HG02623 (cell line): ENCODE results near the gene TMEM131L.

ENCODE experiments used
- ATAC-seq: cut with Tn5 transposase; IDR thresholded peaks from one replicate; pipeline ENCODE4 v1.9.1; 2021; ENCODE audit warnings: moderate library complexity; ENCODE audit not compliant: unreplicated experiment

TMEM131L gene

DNA sequence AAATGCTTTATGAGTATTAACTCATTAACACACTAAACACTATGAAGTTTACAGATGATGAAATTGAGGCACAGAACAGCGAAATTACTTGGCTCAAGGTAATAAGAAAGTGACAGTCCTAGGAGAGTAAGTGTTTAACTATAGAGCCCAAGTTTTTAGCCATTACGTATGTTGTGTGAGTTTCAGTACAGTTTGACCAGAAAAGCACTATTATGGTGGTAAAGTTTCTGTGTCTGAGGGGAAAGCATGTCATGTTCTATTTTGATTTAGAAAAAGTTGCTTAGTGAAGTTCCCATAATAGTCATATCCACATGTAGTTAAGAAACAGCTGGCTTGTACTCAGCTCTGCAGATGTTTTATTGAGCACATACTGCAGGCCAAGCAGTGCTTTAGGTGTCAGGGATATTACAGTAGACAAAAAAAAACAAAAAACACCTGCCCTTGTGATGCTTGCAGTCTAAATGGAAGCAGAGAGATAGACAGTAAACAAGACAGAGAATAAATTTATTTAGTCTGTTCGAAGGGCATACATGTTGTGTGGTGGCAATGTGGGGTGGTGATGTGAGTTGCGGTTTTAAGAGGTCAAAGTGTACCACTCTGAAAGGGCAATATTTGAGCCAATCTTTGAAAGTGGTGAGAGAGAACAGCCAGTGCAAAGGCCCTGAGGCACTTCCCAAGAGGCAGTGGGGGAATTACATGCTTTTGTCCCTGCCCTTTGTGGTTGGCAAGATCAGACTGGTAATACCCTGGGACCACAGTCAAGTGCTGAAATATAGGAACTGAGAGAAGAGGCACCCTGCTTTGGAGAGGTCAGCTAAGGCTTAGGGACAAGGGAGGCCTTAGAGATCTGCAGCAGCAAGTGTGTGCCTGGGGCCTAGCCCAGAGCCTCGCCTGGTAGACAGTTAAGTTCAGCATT, 6.2 kb downstream of the TMEM131L start:
- ATAC-seq = peak; percentile 41

DNA sequence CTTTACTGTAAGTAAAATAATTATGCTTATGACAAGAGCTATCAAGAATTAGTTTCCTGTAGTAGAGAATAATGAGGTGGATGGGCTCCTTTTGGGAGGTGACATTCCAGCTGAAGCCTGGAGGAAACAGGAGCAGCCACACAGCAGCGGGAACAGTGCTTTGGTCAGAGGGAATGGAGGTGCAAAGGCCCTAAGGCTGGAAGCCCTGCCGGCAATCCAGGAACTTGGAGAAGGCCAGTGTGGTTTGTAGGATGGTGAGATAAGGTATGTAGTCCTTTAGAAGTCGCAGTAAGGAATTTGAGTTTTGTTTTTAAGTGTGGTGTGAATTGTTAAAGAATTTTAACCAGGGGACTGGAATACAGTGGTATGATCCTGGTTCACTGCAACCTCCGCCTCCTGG, 8.1 kb downstream of the TMEM131L start:
- ATAC-seq = no peak

DNA sequence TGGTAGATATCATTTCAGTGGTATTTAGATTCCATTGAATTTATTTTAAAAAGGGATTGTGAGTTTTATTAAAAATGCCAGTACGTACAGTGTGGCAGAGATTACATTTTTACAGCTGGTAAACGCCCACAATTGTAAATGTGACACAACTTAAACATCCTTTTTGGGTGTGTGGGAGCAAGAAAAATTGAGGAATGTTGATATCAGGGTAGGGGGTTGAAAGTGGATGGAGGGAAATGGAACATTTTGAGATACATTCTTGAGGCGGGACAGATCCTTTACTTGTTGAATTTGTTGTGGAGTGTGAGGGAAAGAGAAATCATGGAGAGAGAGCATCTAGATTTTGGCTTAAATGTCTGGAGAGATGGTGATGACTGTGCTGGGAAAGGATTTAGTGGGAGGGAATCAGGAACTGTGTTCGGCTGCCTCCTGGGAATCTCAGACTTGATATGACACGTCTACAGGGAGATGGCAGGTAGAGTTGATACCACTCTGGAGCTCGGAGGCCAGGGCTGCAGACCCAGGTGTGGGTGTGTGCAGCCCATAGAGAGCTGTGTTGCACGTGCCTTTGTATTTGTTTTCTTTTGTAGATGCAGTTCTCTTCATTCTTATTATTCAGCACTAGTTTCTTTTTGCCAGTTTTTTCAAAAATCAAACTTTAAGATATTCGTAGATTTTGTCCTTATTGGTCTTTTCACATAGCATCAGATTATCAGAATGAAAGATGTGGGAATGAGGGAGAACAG, 10.8 kb downstream of the TMEM131L start:
- no peak for ATAC-seq

DNA sequence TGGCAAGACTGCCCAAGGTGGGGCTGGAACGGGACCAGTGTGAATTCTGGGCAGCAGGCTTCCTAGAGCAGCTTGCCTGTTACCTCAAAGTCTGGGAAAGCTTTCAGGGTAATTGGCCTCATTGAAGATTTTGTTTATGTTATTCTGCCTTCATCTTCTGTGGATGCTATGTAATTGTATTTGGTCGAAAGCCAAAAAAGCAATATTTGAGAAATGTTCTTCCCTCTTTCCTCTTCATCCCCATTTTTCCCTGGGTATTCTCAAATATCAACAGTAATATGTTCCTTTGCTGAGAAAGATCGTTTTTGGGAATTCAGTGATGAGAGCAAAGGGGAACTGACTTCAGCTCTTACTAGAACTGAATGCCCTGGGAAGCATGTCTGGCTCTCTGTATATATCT, 12.9 kb downstream of the TMEM131L start:
- no peak for ATAC-seq

DNA sequence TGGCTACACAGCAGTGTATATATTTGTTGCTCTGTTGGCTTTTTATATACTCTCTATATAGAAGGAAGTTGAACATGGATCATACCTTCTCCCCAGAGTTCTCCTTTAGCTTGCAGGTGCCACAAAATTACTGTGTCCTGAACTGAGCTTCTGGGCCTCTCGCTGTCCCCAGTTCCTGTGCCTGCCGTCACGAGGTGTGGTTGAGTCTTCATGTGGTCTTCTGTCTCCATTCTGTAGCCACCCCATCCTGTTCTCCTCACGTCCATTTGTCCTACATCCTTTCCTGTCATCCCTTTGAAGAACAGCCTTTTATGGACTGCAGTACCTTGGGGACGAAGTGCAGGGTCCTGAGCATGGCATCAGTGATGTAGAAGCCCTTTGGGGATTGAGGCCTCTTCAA, 14.5 kb downstream of the TMEM131L start:
- ATAC-seq = no peak

DNA sequence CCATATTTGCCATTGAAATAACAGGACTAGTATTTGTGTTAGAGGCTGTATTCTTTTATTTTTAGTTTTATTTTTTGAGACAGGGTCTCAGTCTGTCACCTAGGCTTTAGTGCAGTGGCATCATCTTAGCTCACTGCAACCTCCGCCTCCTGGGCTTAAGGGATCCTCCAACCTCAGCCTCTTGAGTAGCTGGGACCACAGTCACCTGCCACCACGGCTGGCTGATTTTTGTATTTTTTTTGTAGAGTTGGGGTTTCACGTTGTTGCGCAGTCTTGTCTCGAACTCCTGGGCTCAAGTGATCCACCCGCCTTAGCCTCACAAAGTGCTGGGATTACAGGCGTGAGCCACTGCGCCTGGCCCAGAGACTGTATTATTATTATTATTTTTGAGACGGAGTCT, 15.3 kb downstream of the TMEM131L start:
- no peak for ATAC-seq

DNA sequence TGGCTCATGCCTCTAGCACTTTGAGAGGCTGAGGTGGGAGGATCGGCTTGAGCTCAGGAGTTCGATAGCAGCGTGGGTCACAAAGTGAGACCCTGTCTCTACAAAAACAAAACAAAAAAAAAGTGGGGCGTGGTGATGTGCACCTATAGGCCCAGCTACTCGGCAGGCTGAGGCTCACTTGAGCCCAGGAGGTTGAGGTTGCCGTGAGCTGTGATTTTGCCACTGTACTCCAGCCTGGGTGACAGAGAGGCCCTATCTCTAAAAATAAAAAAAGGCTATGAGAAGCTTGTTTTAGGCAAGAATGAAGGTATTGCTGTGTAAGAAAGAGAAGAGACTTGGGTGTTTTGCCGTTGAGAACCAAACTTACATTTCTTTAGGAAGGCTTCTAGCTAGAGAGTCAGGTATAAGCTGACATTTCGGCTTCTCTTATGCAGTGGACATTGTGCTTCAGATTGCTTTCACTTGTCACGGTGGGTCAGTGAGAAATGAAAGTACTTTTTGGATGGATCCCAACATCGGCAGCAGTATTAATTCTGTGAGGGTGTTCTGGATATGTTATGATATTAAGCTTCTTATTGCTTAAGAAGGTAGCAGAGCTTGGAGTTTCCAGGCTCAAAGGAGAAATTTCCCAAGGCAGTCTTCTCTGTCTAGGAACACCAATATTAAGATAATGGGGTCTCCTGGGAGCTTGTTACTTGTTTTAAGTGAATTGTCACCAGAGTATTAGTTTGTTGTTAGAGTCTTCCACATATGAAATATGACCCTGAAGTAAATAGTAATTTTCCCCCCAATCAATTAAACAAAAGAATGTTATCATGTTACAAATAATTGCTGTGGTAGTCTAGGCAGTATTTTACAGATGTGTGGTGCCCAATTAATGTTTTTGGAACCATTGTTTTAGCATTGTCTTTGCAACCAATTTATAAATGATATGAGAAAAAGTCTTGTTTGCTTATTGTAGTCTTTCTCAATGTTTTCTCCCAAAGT, 17.6 kb downstream of the TMEM131L start:
- ATAC-seq = no peak

DNA sequence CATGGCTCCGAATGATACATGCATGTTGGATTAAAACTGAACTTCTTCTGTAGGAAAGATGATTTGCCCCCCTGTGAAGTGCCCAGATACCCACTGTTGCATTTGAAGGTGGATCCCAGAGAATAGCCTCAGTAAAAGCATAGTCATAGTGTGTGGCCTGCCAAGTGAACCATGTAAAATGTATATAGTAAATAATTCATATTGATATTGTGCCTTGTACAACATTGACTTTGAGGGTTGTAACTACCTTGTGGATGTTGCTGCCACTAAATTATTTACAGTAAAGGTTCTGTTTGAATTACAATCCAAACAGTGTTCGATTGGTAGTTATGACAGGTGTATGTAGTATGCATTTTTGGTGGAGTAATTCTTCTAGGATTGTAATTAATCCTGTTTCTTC, 19.2 kb downstream of the TMEM131L start:
- ATAC-seq = no peak

DNA sequence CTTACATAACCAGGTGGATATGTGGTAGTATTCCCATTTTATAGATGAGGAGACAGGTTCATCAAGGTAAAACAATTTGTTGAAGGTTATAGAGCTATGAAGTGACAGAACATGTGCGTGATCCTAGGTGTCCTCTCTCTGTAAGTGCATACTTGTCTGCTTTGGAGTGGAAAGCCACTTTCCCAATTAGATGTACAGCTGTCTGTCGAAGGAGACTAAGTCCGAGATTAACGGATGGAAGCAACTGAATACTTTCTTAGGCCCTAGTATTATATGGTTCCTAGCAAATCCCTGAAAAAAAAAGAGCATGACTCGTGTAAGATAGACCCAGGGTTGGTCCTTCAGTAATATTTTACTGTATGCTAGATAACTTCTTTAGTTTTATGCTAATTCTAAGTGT, 19.7 kb downstream of the TMEM131L start:
- ATAC-seq = no peak

DNA sequence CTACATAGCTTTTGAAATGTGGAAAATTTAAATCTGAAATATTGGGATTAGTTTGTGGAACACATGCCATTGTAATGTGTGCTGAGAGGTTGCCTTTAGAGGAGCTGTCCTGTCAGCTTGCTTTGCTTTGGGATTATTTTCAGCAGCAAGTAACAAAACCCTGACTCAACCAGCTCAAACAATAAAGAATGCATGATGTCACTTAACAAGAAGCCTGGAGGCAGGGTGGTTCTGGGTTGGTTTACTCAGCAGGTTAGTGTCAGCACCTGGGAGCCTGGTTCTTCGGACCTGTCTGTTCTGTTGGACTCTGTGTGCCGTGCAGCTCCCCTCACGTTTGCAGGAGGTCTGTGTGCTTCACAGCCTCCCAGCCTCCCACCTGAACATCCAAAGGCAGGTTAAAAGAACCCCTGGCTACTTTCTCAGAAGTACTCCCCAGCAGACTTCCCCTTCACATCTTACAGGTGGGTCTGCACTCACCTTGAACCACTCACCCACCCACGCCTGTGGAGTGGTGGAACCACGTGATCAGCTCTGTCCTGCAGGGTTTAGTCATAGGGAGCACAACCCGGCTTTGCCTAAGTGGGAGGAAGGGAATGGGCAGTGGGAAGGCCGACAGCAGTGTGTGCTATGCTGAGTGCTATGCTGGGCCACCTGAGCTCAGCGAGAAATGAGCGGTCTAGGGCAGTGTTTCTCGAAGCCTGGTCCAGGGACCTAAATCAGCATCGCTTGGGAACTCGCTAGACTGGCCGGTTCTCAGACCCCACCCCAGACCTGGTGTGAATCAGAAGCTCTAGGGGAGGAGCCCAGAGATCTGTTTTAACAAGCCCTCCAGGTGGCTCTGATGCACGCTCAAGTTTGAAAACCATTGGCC, 20.4 kb downstream of the TMEM131L start:
- ATAC-seq = no peak

DNA sequence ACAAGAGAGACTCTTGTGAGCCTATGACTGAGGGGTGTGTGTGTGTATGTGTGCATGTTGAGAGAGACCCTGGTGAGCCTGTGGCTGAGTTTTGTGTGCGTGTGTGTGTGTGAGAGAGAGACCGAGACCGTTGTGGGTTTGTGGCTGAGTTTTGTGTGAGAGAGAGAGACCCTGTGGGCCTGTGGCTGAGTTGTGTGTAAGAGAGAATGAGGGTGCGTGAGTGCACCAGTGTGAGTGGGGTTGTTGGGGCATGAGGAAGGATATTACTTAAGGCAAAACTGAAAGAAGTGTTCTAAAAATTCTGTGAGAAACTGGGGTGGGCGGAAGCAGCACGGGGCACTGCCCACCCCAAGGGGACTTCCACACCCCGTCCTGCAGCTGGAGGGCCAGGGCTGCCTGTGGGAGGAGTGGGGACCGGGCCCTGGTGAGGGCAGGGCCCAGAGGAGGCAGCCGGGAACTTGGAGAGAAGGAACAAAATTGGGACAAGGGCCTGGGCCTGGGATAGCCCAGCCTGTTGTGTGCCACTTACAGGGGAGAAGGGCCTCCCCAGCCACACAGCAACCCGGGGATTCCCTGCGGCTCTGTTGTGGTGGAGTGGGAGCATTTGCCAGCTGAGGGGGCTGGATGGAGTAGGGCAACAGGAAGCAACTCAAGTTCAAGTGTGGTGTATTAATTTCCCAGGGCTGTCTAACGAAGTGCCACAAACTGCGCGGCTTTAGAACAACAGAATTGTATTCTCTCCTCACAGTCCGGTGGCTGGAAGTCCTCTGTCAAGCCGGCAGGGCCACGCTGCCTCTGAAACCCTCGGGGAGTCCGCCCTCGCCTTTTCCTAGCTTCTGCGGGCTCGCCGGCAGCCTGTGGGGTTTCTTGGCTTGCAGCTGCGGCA, 22.1 kb downstream of the TMEM131L start:
- ATAC-seq = peak; percentile 48

DNA sequence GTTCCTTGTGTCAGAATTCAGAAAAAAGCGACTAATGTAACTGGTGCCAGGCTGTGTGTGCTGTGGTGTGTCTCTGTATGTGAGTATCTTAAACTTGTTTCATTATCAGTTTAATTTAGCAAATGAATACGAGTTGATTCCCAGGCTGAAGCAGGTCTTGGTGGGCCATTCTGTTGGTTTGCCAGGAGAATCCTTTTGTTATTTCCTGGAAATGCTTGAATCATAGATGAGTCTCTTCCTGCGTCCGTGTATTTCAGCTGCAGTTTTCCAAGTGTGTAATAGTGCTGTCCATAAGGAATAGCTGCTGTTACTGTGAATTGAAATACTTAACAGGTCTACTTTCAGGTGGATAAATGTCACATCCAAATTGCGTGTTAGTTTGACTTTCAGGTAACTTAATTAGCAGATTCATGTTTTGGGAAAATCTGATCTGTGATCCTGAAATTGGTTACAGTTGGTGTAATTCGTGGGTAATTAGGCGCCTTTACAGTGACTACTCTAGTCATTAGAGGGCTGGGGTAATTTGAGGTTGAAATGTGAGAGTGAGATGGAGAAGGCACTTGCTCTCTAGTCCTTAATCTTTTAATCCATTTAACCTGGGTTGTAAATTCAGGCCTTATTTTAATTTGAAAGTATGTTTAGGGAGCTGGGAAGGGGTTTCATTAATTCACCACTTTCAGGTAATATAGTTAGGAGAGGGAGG, 23.8 kb downstream of the TMEM131L start:
- ATAC-seq = no peak

DNA sequence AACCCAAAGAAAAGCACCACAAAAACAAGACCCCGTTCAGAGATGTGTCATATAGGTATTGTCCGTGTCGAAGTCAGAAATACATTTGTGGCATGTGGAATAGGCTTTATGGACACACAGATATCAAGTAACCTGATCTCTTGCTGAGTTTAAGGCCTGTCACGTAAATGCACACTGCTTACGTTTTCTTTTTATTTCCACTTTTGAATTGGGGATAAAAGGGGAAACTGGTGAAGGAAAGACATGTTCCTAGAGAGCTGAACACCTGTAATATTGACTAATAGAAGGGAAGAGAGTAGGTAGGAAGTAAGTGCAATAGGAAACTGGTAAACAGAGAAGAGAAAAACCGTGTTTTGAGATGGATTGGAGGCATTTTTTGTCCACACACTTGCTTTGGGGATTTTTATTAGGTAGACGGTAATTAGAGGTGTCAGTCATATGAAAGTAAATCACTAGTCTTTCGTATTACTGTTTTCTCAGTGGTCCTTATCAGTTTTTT, 24.9 kb downstream of the TMEM131L start:
- ATAC-seq = no peak

DNA sequence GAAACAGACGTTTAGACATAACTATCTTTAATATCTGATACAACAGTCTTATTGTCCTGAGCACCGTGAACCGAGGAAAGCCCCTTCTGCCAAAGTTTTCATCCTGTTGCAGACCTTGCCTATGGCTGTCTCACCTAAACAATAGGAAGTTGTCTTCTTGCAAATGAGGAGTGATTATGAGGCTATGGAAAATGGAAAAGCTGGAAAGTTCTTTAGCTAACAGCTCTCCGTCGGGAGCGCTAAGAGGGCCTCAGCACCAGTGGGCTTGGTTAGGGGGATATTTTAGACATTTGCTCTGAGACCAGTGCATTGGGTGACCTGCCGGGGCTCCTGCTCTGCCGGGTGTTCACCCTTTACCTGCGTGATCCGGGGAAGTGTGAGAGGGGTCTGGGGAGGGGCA, 28.4 kb downstream of the TMEM131L start:
- ATAC-seq = no peak

DNA sequence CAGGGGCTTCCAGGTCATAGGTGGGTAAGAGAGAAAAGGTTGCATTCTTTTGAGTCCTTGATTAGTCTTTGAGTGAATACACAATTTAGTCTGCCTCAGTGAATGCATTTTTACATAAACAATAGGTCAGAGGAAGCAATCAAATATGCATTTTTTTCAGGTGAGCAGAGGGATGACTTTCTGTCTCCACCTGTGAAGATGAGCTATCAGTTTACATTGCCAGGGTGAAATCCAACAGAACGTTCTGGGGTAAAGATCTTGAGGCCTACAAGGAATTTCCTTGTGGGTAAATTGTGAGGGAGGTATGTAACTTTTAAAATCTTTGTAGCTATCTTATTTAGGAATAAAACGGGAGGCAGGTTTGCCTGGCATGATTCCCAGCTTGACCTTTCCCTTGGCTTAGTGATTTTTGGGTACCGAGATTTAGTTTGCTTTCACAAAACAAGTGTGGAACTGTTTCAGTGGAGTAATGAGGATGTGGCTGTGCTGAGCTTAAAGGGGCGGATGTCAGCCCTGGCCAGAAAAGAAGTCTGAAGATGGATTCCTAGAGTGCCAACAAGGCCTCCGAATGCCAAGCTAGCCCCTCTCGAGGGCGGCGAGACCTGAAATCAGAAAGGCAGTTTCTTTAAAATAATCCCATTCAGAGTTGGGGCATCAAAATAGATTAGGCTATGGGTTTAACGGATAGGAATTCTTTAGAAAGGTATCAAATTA, 29.5 kb downstream of the TMEM131L start:
- no peak for ATAC-seq

DNA sequence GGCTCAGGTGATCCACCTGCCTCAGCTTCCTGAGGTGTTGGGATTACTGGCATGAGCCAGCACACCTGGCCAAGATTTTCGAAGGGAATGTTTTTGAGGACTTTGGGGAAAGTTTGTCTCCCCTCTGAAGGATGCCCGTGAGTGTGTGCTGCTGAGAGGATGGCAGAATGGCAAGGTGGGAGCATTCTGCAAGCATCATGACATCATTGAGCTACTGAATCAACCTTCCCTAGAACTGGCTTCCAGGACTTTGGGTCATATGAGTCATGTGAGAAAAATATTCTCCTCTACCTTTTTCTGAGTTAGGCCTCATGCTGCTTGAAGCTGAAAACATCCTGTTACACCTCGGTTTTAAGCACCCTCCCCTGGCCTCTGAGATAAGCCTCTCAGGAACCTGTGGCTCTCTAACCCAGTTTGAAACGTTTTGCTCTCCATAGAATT, 31.0 kb downstream of the TMEM131L start:
- ATAC-seq = no peak
